Mesenchymal stem cell (in vitro differentiated cells and primary cell): ENCODE measurements around the gene TMEM8B.
A peak's percentile ranks its signal among the peaks of the same experiment; 100 is the strongest.

Source experiments
- DNase-seq: peaks from one replicate; pipeline ENCODE4 v3.0.0-alpha.2; 2013
- H2AFZ ChIP-seq: one replicate; pipeline ENCODE4 v1.6.1; 2013; ENCODE audit warnings: low read depth, mild to moderate bottlenecking, control low read depth, inconsistent platforms, low read length, moderate library complexity
- H2AK5ac ChIP-seq: 2 replicates; pipeline ENCODE4 v1.6.1; 2013; ENCODE audit warnings: low read length, moderate library complexity, mild to moderate bottlenecking, inconsistent platforms; ENCODE audit not compliant: severe bottlenecking
- H2BK120ac ChIP-seq: one replicate; pipeline ENCODE4 v1.6.1; 2013; ENCODE audit warnings: low read depth, mild to moderate bottlenecking, inconsistent platforms, low read length, moderate library complexity
- H2BK12ac ChIP-seq, 2 experiments: one replicate each; pipeline ENCODE4 v1.6.1; 2013; ENCODE audit warnings: inconsistent platforms in 2 of 2, low read length in 2 of 2, mild to moderate bottlenecking in 2 of 2, moderate library complexity in 2 of 2, control low read depth in 1 of 2
- H2BK15ac ChIP-seq: one replicate; pipeline ENCODE4 v1.6.1; 2013; ENCODE audit warnings: mild to moderate bottlenecking, low read depth, inconsistent platforms; ENCODE audit not compliant: poor library complexity, severe bottlenecking
- H2BK5ac ChIP-seq: 2 replicates; pipeline ENCODE4 v1.6.1; 2013; ENCODE audit warnings: low read depth, mild to moderate bottlenecking, low read length, control low read depth, inconsistent platforms; ENCODE audit not compliant: poor library complexity, severe bottlenecking
- H3K14ac ChIP-seq, 2 experiments: one replicate each; pipeline ENCODE4 v1.6.1; 2013; ENCODE audit warnings: inconsistent platforms in 2 of 2, low read length in 2 of 2, control low read depth in 1 of 2, mild to moderate bottlenecking in 1 of 2, moderate library complexity in 1 of 2
- H3K18ac ChIP-seq, 2 experiments: one replicate each; pipeline ENCODE4 v1.6.1; 2013; ENCODE audit warnings: inconsistent platforms in 2 of 2, low read length in 2 of 2, control low read depth in 1 of 2, low read depth in 1 of 2, mild to moderate bottlenecking in 1 of 2
- H3K23ac ChIP-seq, 2 experiments: one replicate each; pipeline ENCODE4 v1.6.1; 2013; ENCODE audit warnings: inconsistent platforms in 2 of 2, low read length in 2 of 2, mild to moderate bottlenecking in 2 of 2, moderate library complexity in 2 of 2, control low read depth in 1 of 2
- H3K27ac ChIP-seq: 2 replicates; pipeline ENCODE4 v1.5.1; 2013; ENCODE audit warnings: mild to moderate bottlenecking, moderate library complexity, low read length, control low read depth, inconsistent platforms; ENCODE audit not compliant: poor library complexity, severe bottlenecking
- H3K27me3 ChIP-seq, 2 experiments: 2 replicates each; pipeline versions ENCODE4 v1.6.1 to v1.7.0; 2013; ENCODE audit warnings: low read length in 2 of 2, mild to moderate bottlenecking in 2 of 2, moderate library complexity in 2 of 2, control low read depth in 1 of 2, inconsistent platforms in 1 of 2; ENCODE audit not compliant: control insufficient read depth in 1 of 2, insufficient read depth in 1 of 2
- H3K36me3 ChIP-seq, 2 experiments: 2 replicates each; pipeline versions ENCODE4 v1.6.1 to v1.7.0; 2013; ENCODE audit warnings: low read length in 2 of 2, control low read depth in 1 of 2, inconsistent platforms in 1 of 2, low read depth in 1 of 2, mild to moderate bottlenecking in 1 of 2; ENCODE audit not compliant: insufficient read depth in 2 of 2, control insufficient read depth in 1 of 2
- H3K4ac ChIP-seq, 2 experiments: one replicate each; pipeline ENCODE4 v1.6.1; 2013; ENCODE audit warnings: inconsistent platforms in 2 of 2, low read length in 2 of 2, mild to moderate bottlenecking in 2 of 2, moderate library complexity in 2 of 2, control low read depth in 1 of 2, low read depth in 1 of 2
- H3K4me1 ChIP-seq: 2 replicates; pipeline ENCODE4 v1.6.1; 2013; ENCODE audit warnings: low read depth, low read length, control low read depth; ENCODE audit not compliant: control insufficient read depth, insufficient read depth
- H3K4me2 ChIP-seq: 2 replicates; pipeline ENCODE4 v1.6.1; 2013; ENCODE audit warnings: low read length, mild to moderate bottlenecking, inconsistent platforms; ENCODE audit not compliant: poor library complexity, severe bottlenecking
- H3K4me3 ChIP-seq, 2 experiments: 2 replicates each; pipeline versions ENCODE4 v1.5.1 to v1.7.0; 2013; ENCODE audit warnings: low read length in 2 of 2, mild to moderate bottlenecking in 2 of 2, control low read depth in 1 of 2, low read depth in 1 of 2; ENCODE audit not compliant: insufficient read depth in 1 of 2
- H3K79me1 ChIP-seq: replicated peaks from 2 replicates; pipeline ENCODE4 v1.6.1; 2013; ENCODE audit warnings: mild to moderate bottlenecking, control low read depth, low read length, inconsistent platforms; ENCODE audit not compliant: poor library complexity, severe bottlenecking
- H3K9ac ChIP-seq: 2 replicates; pipeline ENCODE4 v1.7.0; 2013; ENCODE audit warnings: mild to moderate bottlenecking, low read length, moderate library complexity
- H3K9me3 ChIP-seq: 2 replicates; pipeline ENCODE4 v1.7.0; 2013; ENCODE audit warnings: mild to moderate bottlenecking, low read length; ENCODE audit not compliant: control insufficient read depth
- H4K8ac ChIP-seq: one replicate; pipeline ENCODE4 v1.6.1; 2013; ENCODE audit warnings: inconsistent platforms, mild to moderate bottlenecking, low read length, moderate library complexity
- H4K91ac ChIP-seq: one replicate; pipeline ENCODE4 v1.6.1; 2013; ENCODE audit warnings: mild to moderate bottlenecking, low read length, inconsistent platforms
- WGBS: methylation state at CpG from one replicate; pipeline ENCODE4 v1.1.7; 2013; ENCODE audit warnings: mixed read lengths; 5-methylcytosine and 5-hydroxymethylcytosine counted together

TMEM8B gene

GRCh38 chr9:35871545-35871944 is 42.5 kb downstream of the TMEM8B start:
- no peaks in the 10 kb centered on the region for H3K27me3 ChIP-seq
- peaks cover 2% of the 10 kb centered on the region for H3K4me1 ChIP-seq
- DNase-seq: no peak
- H4K91ac ChIP-seq: no peak overlapping the region
- no peak overlapping the region for H3K14ac ChIP-seq
- H3K18ac ChIP-seq: no peak overlapping the region
- no peak overlapping the region for H3K9ac ChIP-seq
- no peak overlapping the region for H3K27ac ChIP-seq
- H2BK120ac ChIP-seq: no peak overlapping the region
- 82% methylated on average over 2 of the region's 3 CpGs for WGBS
- no peak overlapping the region for H3K23ac ChIP-seq
- H2AK5ac ChIP-seq: no peak overlapping the region
- H2BK12ac ChIP-seq: no peak overlapping the region
- peaks cover 9% of the 10 kb centered on the region for H3K9me3 ChIP-seq
- no peak overlapping the region for H2BK15ac ChIP-seq
- no peaks in the 10 kb centered on the region for H3K36me3 ChIP-seq
- H2BK5ac ChIP-seq: no peak overlapping the region
- no peaks in the 10 kb centered on the region for H3K79me1 ChIP-seq
- H3K4me2 ChIP-seq: no peak overlapping the region
- no peak overlapping the region for H3K4me3 ChIP-seq
- no peak overlapping the region for H4K8ac ChIP-seq
- no peak overlapping the region for H3K4ac ChIP-seq
- no peak overlapping the region for H2AFZ ChIP-seq

DNA sequence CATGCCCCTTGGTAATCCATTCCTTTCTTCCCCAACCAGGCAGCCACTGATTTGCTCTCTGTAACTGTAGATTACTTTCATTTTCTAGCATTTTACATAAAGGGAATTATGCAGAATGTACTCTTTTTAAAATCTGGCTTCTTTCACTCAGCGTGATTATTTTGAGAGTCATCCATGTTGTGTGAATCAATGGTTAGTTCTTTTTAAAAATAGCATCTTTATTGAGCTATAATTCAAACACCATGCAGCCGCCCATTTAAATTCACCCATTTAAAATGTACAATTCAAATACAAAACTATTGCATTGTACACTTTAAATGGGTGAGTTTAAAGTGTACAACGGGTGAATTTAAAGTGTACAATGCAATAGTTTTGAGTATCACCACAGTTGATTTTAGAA is 43.5 kb downstream of the TMEM8B start:
- Histone ChIP-seq H3K9ac (no peak overlapping the region), H3K4me1 (peaks cover 2% of the 10 kb centered on the region), H3K18ac (no peak overlapping the region), H3K9me3 (peaks cover 18% of the 10 kb centered on the region), H3K79me1 (no peaks in the 10 kb centered on the region), H3K4me2 (no peak overlapping the region), H2AK5ac (no peak overlapping the region), H3K4ac (no peak overlapping the region), H3K36me3 (no peaks in the 10 kb centered on the region), H3K27ac (no peak overlapping the region), H2BK5ac (no peak overlapping the region), H3K27me3 (no peaks in the 10 kb centered on the region), H4K91ac (no peak overlapping the region), H3K23ac (no peak overlapping the region), H3K14ac (no peak overlapping the region), H2BK12ac (no peak overlapping the region), H3K4me3 (no peak overlapping the region), H4K8ac (no peak overlapping the region), H2BK120ac (no peak overlapping the region), H2AFZ (no peak overlapping the region), H2BK15ac (no peak overlapping the region)
- DNase-seq: no peak
- 60% methylated on average over 2 of the region's 3 CpGs for WGBS

GRCh38 chr9:35882263-35882848 is 53.3 kb downstream of the TMEM8B start:
- no peaks in the 10 kb centered on the region for H3K4me1 ChIP-seq
- H3K9me3 ChIP-seq: peaks cover under 1% of the 10 kb centered on the region
- no peak overlapping the region for H2BK12ac ChIP-seq
- no peak overlapping the region for H2BK5ac ChIP-seq
- H3K27me3 ChIP-seq: no peaks in the 10 kb centered on the region
- peak overlapping the region; percentile 18 for H3K9ac ChIP-seq
- no peak overlapping the region for H3K4ac ChIP-seq
- H4K91ac ChIP-seq: no peak overlapping the region
- no peak overlapping the region for H4K8ac ChIP-seq
- H3K14ac ChIP-seq: no peak overlapping the region
- WGBS: 0% methylated on average over 1 of the region's 4 CpGs
- H2AFZ ChIP-seq: no peak overlapping the region
- H3K4me2 ChIP-seq: no peak overlapping the region
- H3K4me3 ChIP-seq: no peak overlapping the region
- H2BK120ac ChIP-seq: no peak overlapping the region
- H2AK5ac ChIP-seq: no peak overlapping the region
- H3K79me1 ChIP-seq: no peaks in the 10 kb centered on the region
- no peak overlapping the region for H3K18ac ChIP-seq
- DNase-seq: peak; percentile 72
- no peak overlapping the region for H3K27ac ChIP-seq
- no peak overlapping the region for H3K23ac ChIP-seq
- no peak overlapping the region for H2BK15ac ChIP-seq
- H3K36me3 ChIP-seq: no peaks in the 10 kb centered on the region

GRCh38 chr9:35882996-35883395 is 54.0 kb downstream of the TMEM8B start:
- H3K4ac ChIP-seq: no peak overlapping the region
- H3K14ac ChIP-seq: no peak overlapping the region
- no peak overlapping the region for H2AK5ac ChIP-seq
- no peak overlapping the region for H2BK120ac ChIP-seq
- H3K23ac ChIP-seq: no peak overlapping the region
- H3K18ac ChIP-seq: no peak overlapping the region
- H2BK12ac ChIP-seq: no peak overlapping the region
- DNase-seq: peak; percentile 3
- H3K4me1 ChIP-seq: no peaks in the 10 kb centered on the region
- H3K4me3 ChIP-seq: no peak overlapping the region
- no peak overlapping the region for H3K4me2 ChIP-seq
- H4K8ac ChIP-seq: no peak overlapping the region
- H2BK15ac ChIP-seq: no peak overlapping the region
- H2AFZ ChIP-seq: no peak overlapping the region
- no peaks in the 10 kb centered on the region for H3K9me3 ChIP-seq
- no peak overlapping the region for H3K27ac ChIP-seq
- 68% methylated on average over 2 of the region's 3 CpGs for WGBS
- H3K9ac ChIP-seq: peak overlapping the region; percentile 42
- no peaks in the 10 kb centered on the region for H3K27me3 ChIP-seq
- no peaks in the 10 kb centered on the region for H3K36me3 ChIP-seq
- no peak overlapping the region for H4K91ac ChIP-seq
- no peaks in the 10 kb centered on the region for H3K79me1 ChIP-seq
- no peak overlapping the region for H2BK5ac ChIP-seq
